GM12878 (cell line): ENCODE measurements around the gene POU4F1. TPM values are rescaled to one million over a fixed set of nuclear protein-coding genes. Genes with fewer than 3 reads are reported as not detected.

ENCODE experiments used
- polyA plus RNA-seq, 11 experiments: library from polyadenylated mRNA; depleted of rRNA in 4 of 11; unstranded in 6 of 11; stranded (reverse) in 5 of 11; fragments of >200 nt; fragmentation: Nextera tagmentation in 4 of 11; fragmentation: Illumina TruSeq in 1 of 11; extraction: Ambion mirVana in 4 of 11; extraction: Trizol in 1 of 11; gene quantifications; 1 replicate in 1 of 11; 2 replicates in 10 of 11; pipeline versions ENCODE4 v1.2.1 to v1.2.3, GENCODE V29; 2011 to 2016; ENCODE audit warnings: inconsistent platforms in 2 of 11, missing spikeins in 2 of 11, low read depth in 1 of 11
- total RNA-seq, 4 experiments: library from RNA; depleted of rRNA in 3 of 4; stranded (reverse); fragments of >200 nt in 3 of 4; fragmentation: Illumina TruSeq in 1 of 4; extraction: Trizol in 1 of 4; gene quantifications; 2 replicates each; pipeline versions ENCODE4 v1.2.1 to v1.2.3, GENCODE V29; 2013 to 2021
- TF ChIP-seq, protein P1 (sequence below): fragments of 150-350 bp; IDR thresholded peaks from 2 replicates; pipeline ENCODE4 v1.6.1; 2016; ENCODE audit warnings: low read depth, low read length
- TF ChIP-seq, protein P2 (sequence below): fragments of 450-650 bp; IDR thresholded peaks from 2 replicates; pipeline ENCODE4 v1.6.1; 2017; ENCODE audit warnings: mild to moderate bottlenecking, moderate library complexity

Gene POU4F1
- total and polyA plus RNA-seq, 10 of the 15 experiments (the other 5 are each of a cell fraction or from before 2014, with no cell fraction given), result 0.01 to 0.14 (median 0.02) TPM; not detected in 5

DNA sequence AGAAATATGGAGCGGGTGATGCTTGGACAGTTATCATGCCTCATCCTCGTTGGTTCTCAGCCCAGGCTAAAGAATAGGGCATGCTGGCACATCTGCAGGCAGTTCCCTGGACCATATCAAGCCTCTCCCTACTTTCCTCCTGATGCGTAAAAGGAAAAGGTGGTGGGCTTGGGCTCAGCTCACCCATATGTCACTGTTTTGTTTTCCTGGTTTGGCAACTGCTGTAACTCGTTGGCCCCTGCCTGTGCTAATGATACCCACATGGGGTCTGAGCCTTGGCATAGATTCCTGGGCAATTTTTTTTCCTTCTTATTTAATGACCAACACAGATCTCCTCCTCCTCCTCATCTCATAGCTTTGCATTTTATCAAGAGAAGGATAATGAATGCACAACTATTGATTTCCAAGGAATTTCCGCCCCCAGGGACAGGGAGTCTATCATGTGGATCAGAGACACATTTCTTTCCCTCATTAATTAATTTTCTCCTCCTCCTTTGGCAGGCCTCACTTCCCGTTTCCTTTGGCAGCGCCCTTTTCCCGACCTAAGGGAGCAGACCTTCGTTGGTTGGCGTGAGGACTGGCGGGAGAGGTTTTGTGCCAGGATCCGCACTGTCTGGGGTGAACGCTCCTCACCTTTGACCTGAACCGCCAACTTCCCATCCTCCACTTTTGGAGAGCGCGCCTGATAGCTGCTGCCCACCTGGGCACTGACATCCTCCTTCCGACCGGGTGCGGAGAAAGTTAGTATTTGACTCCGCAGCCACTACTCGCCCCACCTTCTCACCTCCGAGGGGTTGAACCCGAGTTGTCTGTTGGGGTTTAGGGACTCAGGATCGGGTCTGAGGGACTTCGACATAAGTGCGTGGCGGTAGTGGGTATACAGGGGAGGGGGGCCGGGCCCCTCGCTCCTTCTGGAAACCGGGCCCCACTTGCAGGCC is 3.4 kb upstream of the POU4F1 start (continued):
- TF ChIP-seq, protein P1, sequence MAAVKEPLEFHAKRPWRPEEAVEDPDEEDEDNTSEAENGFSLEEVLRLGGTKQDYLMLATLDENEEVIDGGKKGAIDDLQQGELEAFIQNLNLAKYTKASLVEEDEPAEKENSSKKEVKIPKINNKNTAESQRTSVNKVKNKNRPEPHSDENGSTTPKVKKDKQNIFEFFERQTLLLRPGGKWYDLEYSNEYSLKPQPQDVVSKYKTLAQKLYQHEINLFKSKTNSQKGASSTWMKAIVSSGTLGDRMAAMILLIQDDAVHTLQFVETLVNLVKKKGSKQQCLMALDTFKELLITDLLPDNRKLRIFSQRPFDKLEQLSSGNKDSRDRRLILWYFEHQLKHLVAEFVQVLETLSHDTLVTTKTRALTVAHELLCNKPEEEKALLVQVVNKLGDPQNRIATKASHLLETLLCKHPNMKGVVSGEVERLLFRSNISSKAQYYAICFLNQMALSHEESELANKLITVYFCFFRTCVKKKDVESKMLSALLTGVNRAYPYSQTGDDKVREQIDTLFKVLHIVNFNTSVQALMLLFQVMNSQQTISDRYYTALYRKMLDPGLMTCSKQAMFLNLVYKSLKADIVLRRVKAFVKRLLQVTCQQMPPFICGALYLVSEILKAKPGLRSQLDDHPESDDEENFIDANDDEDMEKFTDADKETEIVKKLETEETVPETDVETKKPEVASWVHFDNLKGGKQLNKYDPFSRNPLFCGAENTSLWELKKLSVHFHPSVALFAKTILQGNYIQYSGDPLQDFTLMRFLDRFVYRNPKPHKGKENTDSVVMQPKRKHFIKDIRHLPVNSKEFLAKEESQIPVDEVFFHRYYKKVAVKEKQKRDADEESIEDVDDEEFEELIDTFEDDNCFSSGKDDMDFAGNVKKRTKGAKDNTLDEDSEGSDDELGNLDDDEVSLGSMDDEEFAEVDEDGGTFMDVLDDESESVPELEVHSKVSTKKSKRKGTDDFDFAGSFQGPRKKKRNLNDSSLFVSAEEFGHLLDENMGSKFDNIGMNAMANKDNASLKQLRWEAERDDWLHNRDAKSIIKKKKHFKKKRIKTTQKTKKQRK, result no peak
- TF ChIP-seq, protein P2, sequence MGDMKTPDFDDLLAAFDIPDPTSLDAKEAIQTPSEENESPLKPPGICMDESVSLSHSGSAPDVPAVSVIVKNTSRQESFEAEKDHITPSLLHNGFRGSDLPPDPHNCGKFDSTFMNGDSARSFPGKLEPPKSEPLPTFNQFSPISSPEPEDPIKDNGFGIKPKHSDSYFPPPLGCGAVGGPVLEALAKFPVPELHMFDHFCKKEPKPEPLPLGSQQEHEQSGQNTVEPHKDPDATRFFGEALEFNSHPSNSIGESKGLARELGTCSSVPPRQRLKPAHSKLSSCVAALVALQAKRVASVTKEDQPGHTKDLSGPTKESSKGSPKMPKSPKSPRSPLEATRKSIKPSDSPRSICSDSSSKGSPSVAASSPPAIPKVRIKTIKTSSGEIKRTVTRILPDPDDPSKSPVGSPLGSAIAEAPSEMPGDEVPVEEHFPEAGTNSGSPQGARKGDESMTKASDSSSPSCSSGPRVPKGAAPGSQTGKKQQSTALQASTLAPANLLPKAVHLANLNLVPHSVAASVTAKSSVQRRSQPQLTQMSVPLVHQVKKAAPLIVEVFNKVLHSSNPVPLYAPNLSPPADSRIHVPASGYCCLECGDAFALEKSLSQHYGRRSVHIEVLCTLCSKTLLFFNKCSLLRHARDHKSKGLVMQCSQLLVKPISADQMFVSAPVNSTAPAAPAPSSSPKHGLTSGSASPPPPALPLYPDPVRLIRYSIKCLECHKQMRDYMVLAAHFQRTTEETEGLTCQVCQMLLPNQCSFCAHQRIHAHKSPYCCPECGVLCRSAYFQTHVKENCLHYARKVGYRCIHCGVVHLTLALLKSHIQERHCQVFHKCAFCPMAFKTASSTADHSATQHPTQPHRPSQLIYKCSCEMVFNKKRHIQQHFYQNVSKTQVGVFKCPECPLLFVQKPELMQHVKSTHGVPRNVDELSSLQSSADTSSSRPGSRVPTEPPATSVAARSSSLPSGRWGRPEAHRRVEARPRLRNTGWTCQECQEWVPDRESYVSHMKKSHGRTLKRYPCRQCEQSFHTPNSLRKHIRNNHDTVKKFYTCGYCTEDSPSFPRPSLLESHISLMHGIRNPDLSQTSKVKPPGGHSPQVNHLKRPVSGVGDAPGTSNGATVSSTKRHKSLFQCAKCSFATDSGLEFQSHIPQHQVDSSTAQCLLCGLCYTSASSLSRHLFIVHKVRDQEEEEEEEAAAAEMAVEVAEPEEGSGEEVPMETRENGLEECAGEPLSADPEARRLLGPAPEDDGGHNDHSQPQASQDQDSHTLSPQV, result no peak
